Thyroid gland (tissue), 4 donors: ENCODE data around the gene NFE2L2. TPM values are rescaled to one million over a fixed set of nuclear protein-coding genes. Genes with fewer than 3 reads are reported as not detected.
A peak's percentile ranks its signal among the peaks of the same experiment; 100 is the strongest.
"Not testable (repeated sequence)": the region's sequence is repeated elsewhere in the genome, so short reads cannot be mapped to it uniquely, and the experiment has no call there.

Experiments used
- DNase-seq, 2 donors: peaks; one replicate each; pipeline ENCODE4 v3.0.0-alpha.2; 2019
- H3K27ac ChIP-seq, 3 donors: fragments of 200-600 bp; sonication (generic); 1 replicate in 2 of 3; 2 replicates in 1 of 3; pipeline ENCODE4 v1.5.1; 2016 to 2019; ENCODE audit warnings: mild to moderate bottlenecking in 1 of 3, moderate library complexity in 1 of 3
- H3K27me3 ChIP-seq: fragments of 200-600 bp; sonication (generic); one replicate; pipeline ENCODE4 v1.5.1; 2019
- H3K36me3 ChIP-seq, 2 donors: fragments of 200-600 bp; sonication (generic); one replicate each; pipeline ENCODE4 v1.5.1; 2016 to 2019
- H3K4me1 ChIP-seq, 2 donors: fragments of 200-600 bp; sonication (generic); one replicate each; pipeline ENCODE4 v1.5.1; 2017 to 2019
- H3K4me3 ChIP-seq, 3 donors: fragments of 200-600 bp; sonication (generic); replicated peaks in 1 of 3; 1 replicate in 2 of 3; 2 replicates in 1 of 3; pipeline ENCODE4 v1.5.1; 2016; ENCODE audit warnings: mild to moderate bottlenecking in 1 of 3
- H3K9me3 ChIP-seq: fragments of 200-600 bp; sonication (generic); one replicate; pipeline ENCODE4 v1.5.1; 2017
- CTCF ChIP-seq, 6 experiments: fragments of 200-600 bp in 3 of 6; fragments of 450-650 bp in 3 of 6; sonication (generic) in 3 of 6; IDR thresholded peaks; one replicate each; pipeline ENCODE4 v1.5.1; 2016 to 2019; ENCODE audit warnings: antibody characterized with exemption in 6 of 6, mild to moderate bottlenecking in 2 of 6, inconsistent platforms in 1 of 6, moderate library complexity in 1 of 6
- POLR2A ChIP-seq, 2 donors: fragments of 450-650 bp; IDR thresholded peaks; one replicate each; pipeline ENCODE4 v1.6.1; 2017; ENCODE audit warnings: antibody characterized with exemption in 2 of 2, mild to moderate bottlenecking in 2 of 2, moderate library complexity in 1 of 2
- WGBS, 2 donors: methylation state at CpG; one replicate each; pipeline ENCODE4 v1.1.5; 2017; 5-methylcytosine and 5-hydroxymethylcytosine counted together
- intact Hi-C: fragments of 100-400 bp; cut with DNase I; formaldehyde crosslinking; loops from one replicate; pipeline ENCODE4 v1.15.1; 2023
- total RNA-seq, 4 donors: library from RNA; depleted of rRNA; stranded (reverse); fragments of >200 nt; gene quantifications; one replicate each; pipeline ENCODE4 v1.2.3, GENCODE V29; 2016

NFE2L2 gene
- total RNA-seq, 4 donors from 2014 or later: 139 to 157 (median 144) TPM

GRCh38 chr2:177232098-177232704 is 32.3 kb downstream of the NFE2L2 start:
- Histone ChIP-seq H3K9me3 (no peaks in the 10 kb centered on the region), H3K4me3 (no peak overlapping the region), H3K27me3 (no peaks in the 10 kb centered on the region), H3K36me3 (peaks cover 42 to 43% of the 10 kb centered on the region in 2 donors), H3K4me1 (peaks cover 4 to 41% of the 10 kb centered on the region in 2 donors), H3K27ac (peak overlapping the region; percentile 35 to 45 (median 43))
- DNase-seq: peak in 1 of 2 donors; percentile 29
- WGBS, 2 donors: 65 to 68% methylated on average over 8 of the region's 8 CpGs
- TF ChIP-seq POLR2A (IDR thresholded peaks at IDR 0.05) (no peak), CTCF (IDR thresholded peaks at IDR 0.05) (no peak)
- intact Hi-C loops: no loop called here

- Histone ChIP-seq H3K36me3 (peaks cover 42 to 43% of the 10 kb centered on the region in 2 donors), H3K4me3 (no peak overlapping the region), H3K27me3 (no peaks in the 10 kb centered on the region), H3K9me3 (no peaks in the 10 kb centered on the region), H3K4me1 (peaks cover 0 to 35% of the 10 kb centered on the region in 2 donors), H3K27ac (peak overlapping the region in 1 of 3 donors; percentile 15)
- TF ChIP-seq POLR2A (IDR thresholded peaks at IDR 0.05): no peak
- no peak for TF ChIP-seq CTCF (IDR thresholded peaks at IDR 0.05)
- intact Hi-C loops: no loop called here
- DNase-seq: no peak
- 97 to 100% methylated on average over 3 of the region's 3 CpGs for WGBS, 2 donors
These were observed 33.3 kb downstream of the NFE2L2 start for GRCh38 chr2:177231270-177231669.

GRCh38 chr2:177229442-177230242 is 34.9 kb downstream of the NFE2L2 start:
- Histone ChIP-seq H3K4me1 (peaks cover 0 to 30% of the 10 kb centered on the region in 2 donors), H3K9me3 (no peaks in the 10 kb centered on the region), H3K36me3 (peaks cover 42 to 45% of the 10 kb centered on the region in 2 donors), H3K4me3 (no peak overlapping the region), H3K27me3 (no peaks in the 10 kb centered on the region), H3K27ac (no peak overlapping the region)
- DNase-seq: no peak
- intact Hi-C loops: no loop called here
- 92 to 93% methylated on average over 8 of the region's 8 CpGs for WGBS, 2 donors
- TF ChIP-seq CTCF (IDR thresholded peaks at IDR 0.05): no peak
- peak in 1 of 2 donors; percentile 5 for TF ChIP-seq POLR2A (IDR thresholded peaks at IDR 0.05)

GRCh38 chr2:177225965-177226360 is 38.6 kb downstream of the NFE2L2 start:
- DNase-seq: no peak
- 92 to 93% methylated on average over 2 of the region's 2 CpGs for WGBS, 2 donors
- H3K36me3 ChIP-seq: peaks cover 25 to 34% of the 10 kb centered on the region in 2 donors
- peaks cover 0 to 9% of the 10 kb centered on the region in 2 donors for H3K4me1 ChIP-seq
- H3K4me3 ChIP-seq: no peak overlapping the region
- no peak overlapping the region for H3K27ac ChIP-seq
- intact Hi-C loops: no loop called here
- no peaks in the 10 kb centered on the region for H3K27me3 ChIP-seq
- TF ChIP-seq CTCF (IDR thresholded peaks at IDR 0.05) (no peak), POLR2A (IDR thresholded peaks at IDR 0.05) (no peak)
- no peaks in the 10 kb centered on the region for H3K9me3 ChIP-seq

- H3K4me1 ChIP-seq, DNase-seq, H3K4me3 ChIP-seq, H3K27ac ChIP-seq, intact Hi-C loops, H3K9me3 ChIP-seq, H3K27me3 ChIP-seq: not testable (repeated sequence)
- H3K36me3 ChIP-seq: peaks cover 40% of the 10 kb centered on the region in 2 donors
These were observed 41.1 kb downstream of the NFE2L2 start for GRCh38 chr2:177223436-177223835.
